ENCODE measurements around the gene AFF3. TPM values are rescaled to one million over a fixed set of nuclear protein-coding genes. Genes with fewer than 3 reads are reported as not detected.

The AFF3 gene
- total RNA-seq, 1 experiment from 2014 or later: 0.22 TPM

DNA sequence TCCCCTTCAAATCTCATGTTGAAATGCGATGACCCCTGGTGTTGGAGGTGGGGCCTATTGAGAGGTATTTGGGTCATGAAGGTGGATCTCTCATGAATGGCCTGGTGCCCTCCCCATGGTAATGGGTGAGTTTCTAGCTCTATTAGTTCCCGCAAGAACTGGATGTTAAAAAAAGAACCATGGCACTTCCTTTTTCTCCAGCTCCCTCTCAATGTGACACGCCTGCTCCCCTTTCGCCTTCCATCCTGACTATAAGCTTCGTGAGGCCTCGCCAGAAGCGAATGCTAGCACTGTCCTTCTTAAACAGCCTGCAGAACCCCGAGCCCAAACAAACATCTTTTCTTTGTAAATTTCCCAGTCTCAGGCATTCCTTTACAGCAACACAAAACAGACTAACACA is 349.4 kb downstream of the AFF3 start:
- Histone ChIP-seq H3T11ph (ENCODE audit: low read length) (no peak overlapping the region), H4K5ac (ENCODE audit: insufficient read length, low read depth, low read length) (no peak overlapping the region), H3K9me3 (ENCODE audit: control insufficient read depth, low read depth, low read length) (peaks cover 4% of the 10 kb centered on the region), H2BK120ac (ENCODE audit: low read depth, low read length, poor library complexity, severe bottlenecking) (no peak overlapping the region), H3K4ac (ENCODE audit: low read depth, low read length) (no peak overlapping the region), H3K79me1 (ENCODE audit: insufficient read depth, low read depth, low read length, poor library complexity, severe bottlenecking) (no peaks in the 10 kb centered on the region), H4K8ac (replicated peaks; ENCODE audit: insufficient read length, low read depth, low read length) (no peak overlapping the region), H2BK20ac (ENCODE audit: low read depth, low read length, poor library complexity, severe bottlenecking) (no peak overlapping the region), H4K91ac (ENCODE audit: insufficient read length, low read depth, low read length) (no peak overlapping the region), H3K4me1 (ENCODE audit: insufficient read depth, low read length) (no peaks in the 10 kb centered on the region), H2AFZ (ENCODE audit: low read length) (no peak overlapping the region), H3K4me2 (ENCODE audit: insufficient read depth, insufficient read length, low read length) (no peak overlapping the region), H3K79me2 (ENCODE audit: insufficient read depth, low read length) (no peaks in the 10 kb centered on the region), H3K23ac (ENCODE audit: insufficient read length, low read depth, low read length) (no peak overlapping the region), H2BK5ac (ENCODE audit: insufficient read length, low read length) (no peak overlapping the region), H3K27ac (ENCODE audit: insufficient read length, low read depth, low read length) (no peak overlapping the region), H2BK15ac (ENCODE audit: low read depth, low read length) (no peak overlapping the region), H3K9ac (ENCODE audit: extremely low read depth, insufficient read length, low read length) (no peak overlapping the region), H3K14ac (ENCODE audit: insufficient read depth, low read length) (no peak overlapping the region), H2AK5ac (ENCODE audit: insufficient read length, low read length) (no peak overlapping the region), H3K23me2 (ENCODE audit: insufficient read length, low read depth, low read length, poor library complexity, severe bottlenecking) (no peaks in the 10 kb centered on the region), H4K20me1 (ENCODE audit: control insufficient read depth, insufficient read depth, insufficient read length) (no peaks in the 10 kb centered on the region), H3K27me3 (ENCODE audit: insufficient read depth, low read length) (no peaks in the 10 kb centered on the region), H2BK12ac (ENCODE audit: insufficient read length, low read depth, low read length) (no peak overlapping the region), H3K18ac (ENCODE audit: insufficient read length, low read depth, low read length) (no peak overlapping the region), H3K56ac (ENCODE audit: insufficient read length, low read depth, low read length) (no peak overlapping the region)
- WGBS (ENCODE audit: extremely low coverage, insufficient read length, low lambda C conversion rate): no CpG with 5 or more reads among the region's 8 CpGs
- H3K27ac Mint-ChIP-seq: peak overlapping the region in 1 of 3 experiments; percentile 21; a peak in 2 of 7 replicates
- peaks cover 0 to 7% (median 0%) of the 10 kb centered on the region in 3 experiments; a peak in 2 of 7 replicates for H3K36me3 Mint-ChIP-seq (ENCODE audit: insufficient read depth in 1 of 3, low read depth in 3 of 3)
- H3K27me3 Mint-ChIP-seq (ENCODE audit: low read depth): no peaks in the 10 kb centered on the region
- no peak for DNase-seq
- H3K9me3 Mint-ChIP-seq: peaks cover 27 to 30% of the 10 kb centered on the region in 2 experiments
- TF ChIP-seq, protein P1, sequence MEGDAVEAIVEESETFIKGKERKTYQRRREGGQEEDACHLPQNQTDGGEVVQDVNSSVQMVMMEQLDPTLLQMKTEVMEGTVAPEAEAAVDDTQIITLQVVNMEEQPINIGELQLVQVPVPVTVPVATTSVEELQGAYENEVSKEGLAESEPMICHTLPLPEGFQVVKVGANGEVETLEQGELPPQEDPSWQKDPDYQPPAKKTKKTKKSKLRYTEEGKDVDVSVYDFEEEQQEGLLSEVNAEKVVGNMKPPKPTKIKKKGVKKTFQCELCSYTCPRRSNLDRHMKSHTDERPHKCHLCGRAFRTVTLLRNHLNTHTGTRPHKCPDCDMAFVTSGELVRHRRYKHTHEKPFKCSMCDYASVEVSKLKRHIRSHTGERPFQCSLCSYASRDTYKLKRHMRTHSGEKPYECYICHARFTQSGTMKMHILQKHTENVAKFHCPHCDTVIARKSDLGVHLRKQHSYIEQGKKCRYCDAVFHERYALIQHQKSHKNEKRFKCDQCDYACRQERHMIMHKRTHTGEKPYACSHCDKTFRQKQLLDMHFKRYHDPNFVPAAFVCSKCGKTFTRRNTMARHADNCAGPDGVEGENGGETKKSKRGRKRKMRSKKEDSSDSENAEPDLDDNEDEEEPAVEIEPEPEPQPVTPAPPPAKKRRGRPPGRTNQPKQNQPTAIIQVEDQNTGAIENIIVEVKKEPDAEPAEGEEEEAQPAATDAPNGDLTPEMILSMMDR (conservative IDR thresholded peaks at IDR 0.05): no peak
- peaks cover 4 to 5% of the 10 kb centered on the region in 2 experiments; a peak in 1 of 4 replicates for H3K4me1 Mint-ChIP-seq
- H3K4me3 Mint-ChIP-seq: no peak overlapping the region
